HG02571 (cell line): ENCODE results near the gene CAPN9.

Experiments used
- ATAC-seq: cut with Tn5 transposase; IDR thresholded peaks from one replicate; pipeline ENCODE4 v1.9.1; 2021; ENCODE audit warnings: mild to moderate bottlenecking, moderate library complexity; ENCODE audit not compliant: unreplicated experiment

Gene CAPN9

DNA sequence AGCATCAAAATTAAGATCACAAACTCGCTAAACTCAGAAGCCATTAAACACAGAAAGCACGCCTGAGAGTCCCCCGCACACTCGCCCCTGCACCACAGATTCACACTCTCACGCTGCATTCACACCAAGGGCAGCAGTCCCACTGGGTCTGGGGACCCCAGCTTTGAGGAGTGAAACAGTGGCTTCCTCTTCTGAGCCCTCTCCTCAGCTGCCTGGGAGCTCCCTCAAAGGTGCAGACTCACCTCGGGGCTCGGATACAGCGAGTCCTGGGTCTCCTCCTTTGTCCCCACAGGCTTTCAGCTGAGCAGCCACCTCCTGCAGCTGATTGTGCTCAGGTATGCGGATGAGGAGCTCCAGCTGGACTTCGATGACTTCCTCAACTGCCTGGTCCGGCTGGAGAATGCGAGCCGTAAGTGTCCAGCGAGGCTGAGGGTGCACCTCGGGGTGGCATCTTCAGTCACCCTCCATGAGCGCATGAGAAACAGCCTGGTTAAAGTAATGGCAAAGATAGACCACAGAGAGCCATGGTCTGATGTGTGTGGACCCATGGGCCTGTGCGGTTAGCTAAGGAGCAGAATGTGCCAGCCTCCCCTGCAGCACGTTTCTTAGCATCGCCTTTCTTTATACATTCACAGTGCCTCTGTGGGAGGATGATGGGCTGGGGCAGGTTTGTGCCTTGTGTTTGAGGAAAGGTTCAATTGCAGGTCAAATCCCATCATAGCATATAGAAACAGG is 47.9 kb downstream of the CAPN9 start:
- no peak for ATAC-seq

DNA sequence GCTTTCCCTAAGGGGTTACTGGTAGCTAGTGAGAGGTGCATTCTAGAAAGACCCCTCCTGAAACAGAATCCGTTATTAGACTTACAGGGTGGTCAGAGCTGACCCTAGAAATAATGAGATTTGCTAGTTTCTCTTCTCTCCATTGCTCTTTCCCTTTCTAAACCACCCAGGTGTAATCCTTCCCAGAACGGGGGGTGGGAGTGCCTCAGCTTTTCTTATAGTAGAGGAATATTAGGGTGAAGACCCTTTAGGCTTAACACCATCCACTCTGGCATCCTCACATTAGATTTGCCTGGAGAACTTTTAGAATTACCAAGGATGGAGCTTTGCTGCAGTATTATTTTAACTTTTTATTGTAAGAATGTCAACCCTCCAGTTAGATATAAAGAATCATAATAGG is 49.4 kb downstream of the CAPN9 start:
- ATAC-seq = no peak

DNA sequence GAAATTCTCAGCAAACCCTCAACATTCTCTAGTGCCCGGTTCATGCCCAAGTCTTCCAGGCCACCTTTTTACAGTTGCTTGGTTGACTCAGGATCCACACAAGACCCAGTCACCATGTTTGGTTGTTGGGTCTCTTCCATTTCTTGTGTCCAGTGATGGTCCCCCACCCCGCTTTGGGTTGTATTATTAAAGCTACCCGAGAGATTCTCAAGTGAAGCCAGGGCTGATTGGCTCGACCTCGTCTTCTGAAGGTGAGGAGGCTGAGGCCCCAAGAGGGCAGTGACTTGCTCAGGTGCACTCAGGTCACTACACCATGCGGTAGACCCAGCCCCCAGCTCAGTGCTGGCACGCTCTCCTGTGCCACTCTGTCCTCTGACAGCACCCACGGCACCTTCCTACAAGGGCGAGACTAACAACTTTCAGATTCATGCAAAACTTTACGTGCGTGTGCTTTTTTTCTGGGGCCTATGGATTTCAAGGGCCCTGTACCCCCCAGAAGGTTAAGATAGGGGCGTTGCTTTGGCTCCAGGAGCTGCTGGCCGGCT is 50.3 kb downstream of the CAPN9 start:
- no peak for ATAC-seq

DNA sequence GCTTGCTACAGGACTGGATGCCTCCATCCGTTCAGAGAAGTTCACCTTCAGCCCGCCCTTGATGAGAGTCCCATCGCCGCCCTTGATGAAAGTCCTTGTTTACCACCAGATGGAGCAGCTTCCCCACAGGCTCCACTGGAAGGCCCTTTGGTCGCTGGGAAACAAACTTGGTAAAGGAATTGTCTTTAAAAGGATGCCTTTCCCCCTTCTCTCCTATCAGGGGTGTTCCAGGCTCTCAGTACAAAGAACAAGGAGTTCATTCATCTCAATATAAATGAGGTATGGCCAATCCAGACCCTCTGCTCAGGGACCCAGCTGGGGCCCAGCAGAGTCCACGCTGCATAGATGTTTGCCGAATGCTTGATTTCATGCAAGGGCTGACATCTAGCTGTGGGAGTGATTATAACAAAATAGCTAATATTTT is 50.8 kb downstream of the CAPN9 start:
- no peak for ATAC-seq

DNA sequence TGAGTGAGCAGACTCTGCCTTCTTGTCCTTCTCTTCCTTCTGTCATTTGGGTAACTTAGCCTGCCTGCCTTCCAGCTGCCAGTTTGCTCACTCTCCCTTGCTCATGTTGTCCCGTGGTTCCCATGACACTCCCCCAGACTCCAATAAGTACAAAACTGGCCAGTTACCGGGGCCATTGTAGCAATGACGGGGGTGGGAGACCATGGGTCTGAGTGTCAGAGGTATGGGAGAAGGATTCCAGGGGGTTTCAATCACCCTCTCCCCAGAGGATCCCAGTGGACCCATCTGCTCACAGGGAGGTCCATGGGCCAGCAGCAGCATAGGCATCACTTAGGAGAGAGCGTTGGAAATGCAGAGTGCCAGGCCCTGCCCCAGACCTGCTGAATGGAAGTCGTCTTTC is 51.3 kb downstream of the CAPN9 start:
- ATAC-seq = no peak

DNA sequence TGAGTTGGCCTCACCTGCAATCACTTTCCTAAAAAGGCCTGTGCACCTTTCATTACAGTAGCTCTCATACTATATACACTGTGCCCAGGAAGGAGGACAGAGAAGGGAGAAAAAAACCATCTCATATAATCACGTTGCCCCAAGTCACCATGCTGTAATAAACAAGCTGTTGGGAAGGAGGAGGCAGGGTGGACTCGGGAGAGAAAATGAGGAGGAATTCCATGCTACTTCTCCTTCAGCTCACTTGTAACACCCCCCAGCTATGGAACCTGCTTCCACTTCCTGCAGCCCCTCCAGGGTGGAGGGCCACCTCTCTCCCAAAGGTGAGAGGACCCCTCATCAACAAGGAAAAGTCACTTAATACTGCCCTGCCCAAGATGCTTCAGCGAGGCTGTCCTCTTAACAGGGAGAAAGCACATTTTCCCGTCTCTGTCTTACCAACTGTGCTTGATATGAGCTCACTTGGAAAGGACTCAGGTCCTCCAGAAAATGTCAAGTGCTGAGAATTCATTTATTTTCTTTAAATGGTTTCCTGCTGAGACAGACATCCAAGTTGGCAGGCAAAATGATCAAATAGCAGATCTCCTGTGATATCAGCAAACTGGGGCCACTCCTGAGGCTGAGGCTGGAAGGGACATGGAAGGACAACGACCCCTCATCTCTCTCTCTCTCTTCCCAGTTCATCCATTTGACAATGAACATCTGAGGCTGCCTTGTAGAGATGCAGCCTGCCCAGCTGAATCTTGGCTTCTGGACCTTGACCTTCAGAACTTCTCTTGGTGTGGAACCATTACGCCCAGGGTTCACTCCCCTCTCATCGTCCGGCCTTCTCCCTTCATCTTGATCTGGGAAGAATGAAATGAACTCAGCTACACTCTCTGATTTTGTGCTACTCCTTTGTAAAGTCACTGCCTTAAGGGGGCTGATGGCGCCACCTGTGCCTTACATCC is 54.0 kb downstream of the CAPN9 start:
- no peak for ATAC-seq

DNA sequence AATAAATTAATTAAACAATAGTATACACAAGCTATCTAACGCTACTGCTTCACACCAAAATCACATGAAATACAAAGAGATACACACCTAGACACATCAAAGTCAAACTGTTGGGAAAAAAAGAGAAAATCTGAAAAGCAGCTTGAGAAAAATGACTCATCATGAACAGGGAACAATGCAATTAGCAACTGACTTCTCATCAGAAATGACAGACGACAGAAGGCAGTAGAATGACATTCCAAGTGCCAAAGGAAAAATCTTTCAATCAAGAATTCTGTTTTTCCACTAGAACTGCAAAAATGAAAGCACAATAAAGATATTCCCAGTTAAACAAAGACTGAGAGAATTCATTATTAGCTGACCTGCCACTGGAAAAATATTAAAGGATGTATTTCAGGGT is 57.2 kb downstream of the CAPN9 start:
- ATAC-seq = no peak

DNA sequence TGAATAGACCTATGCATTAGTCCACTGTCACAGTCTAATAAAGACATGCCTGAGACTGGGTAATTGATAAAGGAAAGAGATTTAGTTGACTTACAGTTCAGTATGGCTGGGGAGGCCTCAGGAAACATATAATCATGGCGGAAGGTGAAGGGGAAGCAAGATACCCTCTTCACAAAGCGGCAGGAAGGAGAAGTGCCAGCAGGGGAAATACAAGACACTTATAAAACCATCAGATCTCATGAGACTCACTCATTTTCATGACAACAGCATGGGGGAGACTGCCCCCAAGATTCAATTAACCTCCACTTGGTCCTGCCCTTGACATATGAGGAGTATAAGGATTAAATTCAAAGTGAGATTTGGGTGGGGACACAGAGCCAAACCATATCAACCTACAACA is 59.4 kb downstream of the CAPN9 start:
- no peak for ATAC-seq

DNA sequence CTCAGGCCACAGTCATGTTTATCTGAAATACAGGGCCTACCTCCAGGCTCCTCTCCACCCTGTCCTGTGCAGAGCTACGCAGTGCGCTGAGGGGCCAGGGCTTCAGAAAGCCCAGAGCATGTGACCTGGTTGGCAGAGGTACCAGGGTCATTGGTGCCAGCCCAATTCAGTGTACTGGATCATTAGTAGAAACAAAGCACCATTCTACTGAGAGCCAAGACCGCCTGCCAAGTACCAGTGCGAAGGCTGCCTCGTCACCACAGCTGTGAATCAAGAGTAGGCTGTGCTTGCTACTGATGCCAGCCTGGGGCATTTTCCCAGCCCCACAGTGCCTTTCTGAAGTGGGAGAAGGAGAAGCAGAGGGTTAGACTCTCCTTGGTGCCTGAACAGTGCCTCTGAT is 59.8 kb downstream of the CAPN9 start:
- ATAC-seq = no peak

DNA sequence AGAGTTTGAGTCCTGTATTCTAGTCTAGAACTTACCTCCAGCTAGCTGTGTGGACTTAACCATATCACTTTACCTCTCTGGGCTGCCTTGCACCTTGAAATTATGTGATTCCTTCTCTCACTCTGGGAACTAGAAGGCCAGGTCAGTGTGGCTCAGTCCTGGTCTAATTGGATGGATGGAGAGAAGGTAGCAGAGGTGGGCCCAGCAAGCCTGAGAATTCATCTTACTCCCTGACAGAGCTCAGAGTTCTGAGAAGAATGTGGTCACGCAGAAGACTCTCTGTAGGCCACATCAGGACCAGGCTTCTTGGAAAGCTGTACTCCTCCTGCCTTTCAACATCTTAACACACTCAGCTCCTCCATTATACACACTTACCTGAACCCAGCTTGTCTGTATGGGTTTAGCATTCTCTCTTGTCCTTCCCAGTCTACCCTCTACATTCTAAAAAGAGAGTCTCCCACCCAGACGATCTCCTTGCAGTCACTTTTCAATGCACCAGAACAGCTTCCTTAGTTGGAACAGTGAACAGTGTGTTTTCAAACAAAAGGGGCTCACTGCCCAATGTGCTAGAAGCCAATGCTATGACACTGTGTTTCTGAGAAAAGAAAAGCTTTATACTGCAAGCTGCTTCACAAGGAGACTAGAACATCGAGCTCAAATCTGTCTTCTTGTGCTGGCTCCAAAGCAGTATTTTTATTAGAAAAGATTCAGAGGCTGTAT is 60.5 kb downstream of the CAPN9 start:
- ATAC-seq = no peak

DNA sequence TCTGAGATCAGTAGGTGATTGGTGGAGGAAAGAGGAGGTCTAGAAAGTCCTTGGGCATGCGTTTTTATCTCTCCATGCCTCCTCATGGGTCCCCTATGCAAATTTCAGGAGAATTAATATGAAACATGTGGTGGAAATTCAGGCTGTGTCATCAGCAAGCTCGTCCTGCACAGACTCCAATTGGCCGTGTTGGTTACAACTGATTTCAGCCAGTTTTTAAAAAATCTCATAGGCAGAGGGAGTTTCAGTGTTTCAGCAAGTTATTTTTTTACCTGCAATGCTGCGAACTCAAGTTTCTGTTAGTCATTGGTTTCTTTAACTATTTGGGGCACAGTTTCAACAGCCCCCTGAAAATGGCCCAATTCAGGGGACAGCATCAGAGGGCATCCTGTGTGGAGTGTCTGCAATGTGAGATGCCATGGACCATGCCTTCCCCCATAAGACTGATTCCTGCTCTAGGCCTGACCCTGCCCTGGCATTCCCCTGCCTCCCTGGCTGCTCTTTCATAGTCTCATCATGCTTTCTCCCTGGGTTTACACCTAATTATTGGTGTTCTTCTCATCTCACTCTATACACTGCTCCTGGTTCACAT is 61.2 kb downstream of the CAPN9 start:
- ATAC-seq = no peak

DNA sequence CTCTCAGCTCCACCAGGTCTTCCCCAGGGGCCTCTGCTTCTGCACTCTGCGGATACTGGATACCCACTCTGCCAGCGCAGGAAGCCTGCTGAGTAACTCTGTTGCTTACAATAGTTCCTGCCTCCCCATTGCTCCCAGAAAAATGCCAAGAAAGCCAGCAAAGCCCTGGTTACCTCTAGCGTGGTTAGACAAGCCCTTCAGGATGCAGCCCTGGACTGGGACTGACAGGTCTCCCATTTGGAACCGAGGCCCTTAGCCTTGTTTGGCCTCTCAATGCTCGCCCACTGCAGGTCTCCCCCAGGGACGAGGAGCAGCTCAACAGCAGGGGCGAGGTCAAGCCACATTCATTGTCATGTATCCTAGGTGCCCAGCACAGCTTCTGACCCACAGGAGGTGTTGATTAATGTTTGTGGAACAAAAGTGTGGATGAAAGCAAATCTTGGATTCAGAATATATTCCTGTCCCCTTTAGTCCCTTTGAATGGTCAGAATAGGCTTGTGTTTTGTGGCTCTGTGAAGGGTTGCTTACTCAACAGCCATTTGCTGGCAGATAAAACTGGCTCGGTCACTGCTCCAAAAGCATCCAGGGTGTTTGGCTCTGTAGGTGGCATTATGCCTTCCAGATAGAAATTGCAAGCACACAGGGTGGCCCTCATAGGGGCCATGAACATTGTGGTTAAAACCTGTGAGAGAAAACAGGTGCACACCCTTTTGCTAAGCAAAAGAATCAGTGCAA is 62.2 kb downstream of the CAPN9 start:
- no peak for ATAC-seq

DNA sequence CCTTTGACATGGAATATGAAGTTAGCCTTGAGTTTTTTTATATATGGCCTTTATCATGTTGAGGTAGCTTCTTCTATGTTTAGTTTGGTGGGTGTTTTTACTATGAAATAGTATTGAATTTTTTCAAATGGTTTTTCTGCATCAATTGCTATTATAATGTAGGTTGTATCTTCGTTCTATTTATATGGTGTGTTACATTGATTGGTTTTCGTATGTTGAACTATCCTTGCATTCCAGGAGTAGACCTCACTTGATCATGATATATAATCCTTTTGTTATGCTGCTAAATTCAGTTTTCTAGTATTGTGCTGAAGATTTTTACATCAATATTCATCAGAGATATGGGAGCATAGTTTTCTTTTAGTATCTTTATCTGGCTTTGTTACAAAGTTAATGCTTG is 65.4 kb downstream of the CAPN9 start:
- ATAC-seq = no peak

DNA sequence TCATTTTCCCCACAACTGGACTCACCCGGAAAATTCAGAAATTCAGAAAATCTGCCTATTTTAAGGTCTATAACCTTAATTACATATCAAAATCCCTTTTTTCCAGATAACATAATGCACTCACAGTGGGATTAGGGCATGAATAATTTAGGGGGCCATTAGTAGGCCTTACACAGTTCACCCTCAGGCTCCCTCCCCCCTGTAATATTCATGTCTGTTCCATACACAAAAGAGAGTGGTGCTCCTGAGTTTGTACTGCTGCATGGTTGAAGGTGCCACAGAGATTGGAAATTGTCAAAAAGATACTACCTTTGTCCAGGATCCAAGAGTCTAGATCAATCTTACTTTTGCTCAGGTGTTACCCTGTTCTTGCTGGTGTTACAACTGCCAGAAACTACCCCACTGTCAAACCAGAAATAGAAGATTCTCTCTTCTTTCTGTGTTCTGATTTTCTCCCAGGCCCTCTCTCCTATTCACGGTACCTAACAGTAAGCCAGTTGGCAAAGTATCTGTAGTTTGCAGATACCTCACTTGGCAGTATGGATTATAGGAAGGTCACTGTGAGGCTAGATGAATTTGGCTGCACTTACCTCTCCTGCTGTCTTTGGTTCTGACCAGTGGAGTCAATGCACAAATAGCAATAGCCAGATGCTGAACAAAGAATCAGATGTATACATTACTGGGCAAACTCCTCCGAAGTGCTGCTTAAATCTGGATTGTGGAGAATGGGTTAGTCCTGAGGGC is 67.9 kb downstream of the CAPN9 start:
- no peak for ATAC-seq

DNA sequence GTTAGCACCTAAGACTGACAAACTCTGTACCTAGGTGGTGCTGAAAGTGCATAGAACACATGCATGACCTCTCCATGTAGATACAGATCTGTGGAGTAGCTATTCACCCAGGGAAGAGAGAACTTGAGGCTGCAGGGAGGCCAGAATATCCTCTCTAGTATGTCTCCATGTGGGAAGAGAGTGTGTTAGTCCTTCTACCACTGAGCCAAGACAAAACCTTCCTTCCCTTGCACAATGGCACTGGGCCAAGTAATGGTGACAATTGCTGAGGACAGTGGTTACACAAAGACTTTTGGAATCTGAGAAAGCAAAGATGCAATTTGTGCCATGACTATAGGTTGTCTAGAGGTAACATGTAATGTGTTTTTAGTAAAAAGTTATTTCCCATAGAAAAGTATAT is 68.8 kb downstream of the CAPN9 start:
- ATAC-seq = no peak

DNA sequence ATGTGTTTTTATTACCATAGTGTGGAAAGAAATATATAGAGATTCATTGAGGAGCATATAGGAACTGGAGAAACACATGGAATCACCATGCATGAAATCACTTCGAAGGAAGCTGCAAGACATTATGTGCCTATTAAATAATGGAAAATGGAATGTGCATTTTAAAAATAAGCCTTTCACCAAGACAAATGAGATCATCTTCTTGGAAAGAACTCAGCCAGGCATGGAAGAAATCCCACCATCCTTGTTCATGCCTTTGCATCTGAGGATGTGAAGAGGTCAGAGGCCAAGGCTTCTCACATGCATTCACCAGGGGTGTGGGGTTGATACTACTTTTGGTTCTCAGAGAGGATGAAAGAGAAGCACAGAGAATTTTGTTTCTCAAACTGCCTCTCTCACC is 71.2 kb downstream of the CAPN9 start:
- ATAC-seq = no peak

DNA sequence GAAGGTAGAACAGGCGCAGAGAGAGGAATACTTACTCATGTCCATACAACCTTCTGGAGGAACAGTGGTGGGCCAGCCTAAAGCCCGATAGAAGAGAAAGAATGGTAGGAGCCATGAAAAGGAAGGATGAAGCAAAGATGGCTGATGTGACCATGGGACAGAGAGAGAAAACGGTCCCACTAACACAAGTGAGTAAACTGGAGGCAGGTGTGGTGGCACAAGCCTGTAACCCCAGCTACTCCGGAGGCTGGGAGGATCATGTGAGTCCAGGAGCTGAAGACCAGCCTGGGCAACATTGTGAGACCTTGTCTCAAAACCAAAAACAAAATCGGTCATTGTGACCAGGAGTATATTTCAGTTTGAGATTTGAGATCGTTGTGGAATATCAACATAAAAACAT is 71.7 kb downstream of the CAPN9 start:
- no peak for ATAC-seq

DNA sequence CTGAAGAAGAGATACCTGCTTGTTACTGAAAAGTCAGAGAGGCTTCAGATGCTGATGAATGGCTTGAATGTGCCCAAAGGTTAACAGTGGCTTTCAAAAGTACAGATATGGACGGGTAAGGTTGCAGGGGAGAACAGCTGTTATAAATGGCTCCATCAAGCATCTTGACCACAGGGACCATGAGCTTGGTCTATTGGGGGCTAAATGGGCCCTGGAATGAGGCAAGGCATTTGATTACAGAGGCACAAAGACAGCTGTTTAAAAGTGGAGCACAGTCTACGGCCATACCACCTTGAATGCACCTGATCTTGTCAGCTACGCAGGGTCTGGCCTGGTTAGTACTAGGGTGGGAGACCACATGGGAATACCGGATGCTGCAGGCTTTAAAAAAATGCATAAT is 72.8 kb downstream of the CAPN9 start:
- no peak for ATAC-seq

DNA sequence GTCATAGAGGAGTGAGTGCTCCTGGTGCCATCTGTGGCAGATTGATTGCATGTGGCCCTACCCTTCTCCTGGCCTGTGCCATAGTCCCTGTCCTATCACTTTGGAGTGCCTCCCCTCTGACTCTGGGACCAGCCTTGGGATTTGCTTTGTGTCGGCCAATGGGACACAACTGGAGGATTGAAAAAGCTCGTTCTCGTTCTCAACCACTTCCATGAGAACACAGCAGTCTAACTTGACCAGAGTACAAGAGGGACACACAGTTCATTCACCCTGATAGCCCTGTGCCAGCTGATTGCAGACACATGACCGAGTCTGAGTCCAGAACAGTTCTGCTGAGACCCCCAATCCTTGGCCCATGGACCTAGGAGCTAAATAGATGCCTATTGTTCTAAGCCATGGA is 73.4 kb downstream of the CAPN9 start:
- ATAC-seq = no peak

DNA sequence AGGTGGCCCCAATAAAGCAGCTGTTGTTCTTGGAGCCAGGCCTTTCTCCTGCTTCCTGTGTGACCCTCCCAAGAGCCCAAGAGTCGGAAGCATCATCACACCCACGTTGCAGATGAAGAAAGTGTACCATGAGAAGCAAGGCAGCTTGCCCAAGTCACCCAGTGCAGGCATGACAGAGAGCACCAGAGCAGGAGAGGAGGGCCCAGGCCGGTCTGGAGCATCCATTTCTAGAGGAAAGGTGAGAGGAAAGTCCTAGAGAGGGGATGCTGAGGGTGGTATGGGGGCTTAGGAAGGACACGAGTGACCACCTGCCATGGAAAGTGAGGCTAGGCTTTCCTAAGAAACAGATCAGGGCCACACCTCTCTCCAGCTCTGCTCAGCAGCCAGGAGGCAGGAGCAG is 74.2 kb downstream of the CAPN9 start:
- ATAC-seq = no peak
